HG03095 (cell line): ENCODE data around the gene FAM53A.
A peak's percentile ranks its signal among the peaks of the same experiment; 100 is the strongest.

ENCODE experiments used
- ATAC-seq: cut with Tn5 transposase; IDR thresholded peaks from one replicate; pipeline ENCODE4 v1.9.1; 2021; ENCODE audit warnings: moderate library complexity; ENCODE audit not compliant: unreplicated experiment

Gene FAM53A

GRCh38 chr4:1683736-1684505 lies at the start of gene FAM53A:
Gene FAM53A (minus strand): TSS chr4:1684313. CDS start chr4:1668741, 15,572 bp downstream.
- peak; percentile 79 for ATAC-seq

GRCh38 chr4:1732911-1733310 lies 48.8 kb upstream of the FAM53A start:
- no peak for ATAC-seq

GRCh38 chr4:1731180-1731579 lies 47.1 kb upstream of the FAM53A start:
- ATAC-seq: no peak

- no peak for ATAC-seq
Measured at GRCh38 chr4:1730532-1731135, 46.5 kb upstream of the FAM53A start.

GRCh38 chr4:1728061-1728980 lies 44.2 kb upstream of the FAM53A start:
- no peak for ATAC-seq

- no peak for ATAC-seq
Measured at GRCh38 chr4:1727117-1728031, 43.3 kb upstream of the FAM53A start.

GRCh38 chr4:1726146-1726934 lies 42.2 kb upstream of the FAM53A start:
- no peak for ATAC-seq

- no peak for ATAC-seq
Measured at GRCh38 chr4:1725521-1725920, 41.4 kb upstream of the FAM53A start.

- ATAC-seq: no peak
Measured at GRCh38 chr4:1723131-1723801, 39.2 kb upstream of the FAM53A start.

GRCh38 chr4:1722551-1723118 lies 38.5 kb upstream of the FAM53A start:
- no peak for ATAC-seq

GRCh38 chr4:1721666-1722550 lies 37.8 kb upstream of the FAM53A start:
- ATAC-seq: no peak

- ATAC-seq: peak; percentile 75
Measured at GRCh38 chr4:1721003-1721665, 37.0 kb upstream of the FAM53A start, which contains the start of the genes TACC3 and TMEM129. Gene TACC3 (plus strand): TSS chr4:1721521. CDS start chr4:1723422, 1,901 bp downstream. Gene TMEM129 (minus strand): TSS chr4:1721323. CDS start chr4:1720837, 486 bp downstream.

GRCh38 chr4:1720163-1720983 lies 36.3 kb upstream of the FAM53A start:
- ATAC-seq: peak; percentile 17

- no peak for ATAC-seq
Measured at GRCh38 chr4:1718095-1718850, 34.2 kb upstream of the FAM53A start.
